Activated CD4-positive, alpha-beta T cell treated with anti-CD3 and anti-CD28 coated beads, Interleukin-2, amount 50 U/mL, for 1 hour (primary cell): Measurements from ENCODE around the gene SCN2A.
"Not testable (repeated sequence)": the region's sequence is repeated elsewhere in the genome, so short reads cannot be mapped to it uniquely, and the experiment has no call there.

Experiments
- DNase-seq: peaks from one replicate; pipeline ENCODE4 v3.0.0-alpha.2; 2020

SCN2A gene

DNA sequence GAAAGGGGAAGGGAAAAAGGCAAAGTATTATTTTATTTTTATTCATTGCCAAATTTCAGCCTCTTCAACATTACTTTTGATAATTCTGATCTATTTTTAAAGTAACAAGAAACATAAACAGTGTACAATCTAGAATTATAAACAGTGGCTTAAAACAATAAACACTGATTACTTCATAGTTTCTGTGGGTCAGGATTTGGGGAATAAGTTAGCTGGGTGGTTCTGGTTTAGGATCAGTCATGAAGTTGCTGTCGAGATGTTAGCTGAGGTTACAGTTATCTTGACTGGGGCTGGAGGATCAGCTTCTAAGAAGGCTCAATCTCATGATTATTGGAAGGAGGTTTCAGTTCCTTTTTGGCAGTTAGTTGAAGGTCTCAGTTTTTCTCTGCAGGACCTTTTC lies 109.2 kb downstream of the SCN2A start:
- DNase-seq, result no peak

DNA sequence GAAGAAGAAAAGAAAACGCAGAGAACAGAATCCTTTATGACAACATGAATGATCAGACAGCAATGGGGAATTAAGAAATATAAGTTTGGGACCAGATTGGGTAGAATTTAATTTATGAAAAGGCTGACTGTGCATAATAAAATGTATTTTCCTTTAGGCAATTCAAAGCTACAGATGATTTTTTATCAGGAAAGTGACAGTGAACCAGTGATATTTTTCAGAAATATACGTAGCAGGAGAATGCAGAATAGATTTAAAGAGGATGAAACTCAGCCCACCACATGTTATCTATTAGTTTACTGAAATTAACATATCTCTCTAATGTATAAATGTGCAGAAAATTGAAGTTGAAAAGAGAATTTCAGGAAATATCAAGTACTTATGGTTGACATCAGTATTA lies 110.0 kb downstream of the SCN2A start:
- DNase-seq, result no peak

DNA sequence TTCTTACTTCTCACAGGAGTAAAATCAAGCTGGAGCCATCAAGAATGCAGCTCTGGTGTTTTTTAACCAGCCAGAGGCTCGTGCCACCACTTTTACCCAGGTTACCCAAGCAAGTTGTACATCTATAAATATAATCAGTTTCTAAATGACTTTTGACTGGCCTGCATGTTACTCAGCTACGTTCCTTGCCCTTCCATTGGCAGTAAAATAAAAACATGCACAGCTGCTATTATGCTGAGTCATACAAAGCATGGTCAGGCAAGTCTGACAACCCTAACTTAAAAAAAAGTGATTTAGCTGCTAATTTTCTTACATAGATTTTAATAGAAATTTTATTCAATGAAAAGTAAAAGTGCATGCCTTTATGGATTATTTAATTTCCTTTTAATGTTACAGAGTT lies 118.5 kb downstream of the SCN2A start:
- DNase-seq, result no peak

DNA sequence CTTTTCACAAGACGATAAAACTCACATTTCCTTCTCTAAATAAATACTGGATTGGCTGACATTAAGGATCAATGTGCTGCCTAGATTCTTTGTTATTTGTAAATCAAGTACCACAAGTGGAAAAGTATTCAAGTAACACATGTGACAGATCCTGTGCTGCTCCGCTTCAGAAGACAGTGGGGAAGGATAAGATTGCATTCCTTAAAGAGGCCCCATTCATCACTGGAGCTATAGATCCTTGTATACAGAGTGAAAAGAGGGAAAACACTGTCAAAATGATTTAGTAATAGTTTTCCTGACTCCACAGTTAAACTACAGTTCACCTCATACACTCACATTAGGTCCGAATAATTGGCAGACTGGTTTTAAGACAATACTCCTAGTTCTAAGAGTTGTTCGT lies 122.3 kb downstream of the SCN2A start:
- DNase-seq, result no peak

DNA sequence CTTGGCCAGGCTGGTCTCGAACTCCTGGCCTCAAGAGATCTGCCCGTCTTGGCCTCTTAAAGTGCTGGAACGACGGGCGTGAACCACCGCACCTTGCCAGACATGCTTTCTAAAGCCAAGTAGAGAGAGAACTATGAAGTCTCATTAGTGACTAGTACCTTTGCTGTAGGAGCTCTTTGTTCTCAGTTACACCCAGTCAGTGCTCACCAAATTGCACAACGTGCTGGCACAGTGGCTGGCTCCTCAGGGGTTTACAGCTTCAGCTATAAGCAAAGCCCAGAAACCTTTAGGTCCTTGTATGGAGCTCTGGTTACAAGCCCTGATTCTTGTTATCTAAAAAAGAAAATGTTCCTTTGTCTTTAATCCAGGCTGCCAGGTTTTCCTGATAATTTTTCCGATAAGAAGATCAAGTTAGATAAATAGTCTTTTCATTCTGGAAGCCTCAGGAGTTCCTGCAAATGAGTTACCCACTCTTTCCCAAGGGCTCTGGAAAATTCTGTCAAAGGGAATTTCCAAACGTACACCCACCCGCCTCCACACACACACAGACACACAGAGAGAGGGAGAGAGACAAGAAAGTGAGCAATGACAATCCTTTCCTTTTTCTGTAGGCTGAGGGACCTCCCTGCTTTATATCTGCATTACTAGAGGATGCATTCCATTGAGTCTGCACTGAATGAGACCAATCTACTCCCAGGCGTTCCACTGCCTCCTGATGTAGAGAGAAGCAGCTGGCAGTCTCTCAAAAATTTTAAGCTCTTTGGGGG lies 130.1 kb downstream of the SCN2A start:
- DNase-seq, result no peak

DNA sequence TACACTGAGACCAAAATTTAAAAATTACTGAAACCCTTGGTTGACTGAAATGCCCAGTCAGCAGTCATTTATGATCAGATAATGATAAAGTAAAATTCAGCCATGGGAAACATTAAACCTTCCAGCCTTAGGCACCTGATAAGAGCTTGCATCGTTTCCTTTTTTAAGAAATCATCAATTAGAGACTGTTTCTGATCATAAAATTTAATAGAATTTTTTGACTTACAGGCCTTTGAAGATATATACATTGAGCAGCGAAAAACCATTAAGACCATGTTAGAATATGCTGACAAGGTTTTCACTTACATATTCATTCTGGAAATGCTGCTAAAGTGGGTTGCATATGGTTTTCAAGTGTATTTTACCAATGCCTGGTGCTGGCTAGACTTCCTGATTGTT lies 130.7 kb downstream of the SCN2A start:
- DNase-seq, result no peak

DNA sequence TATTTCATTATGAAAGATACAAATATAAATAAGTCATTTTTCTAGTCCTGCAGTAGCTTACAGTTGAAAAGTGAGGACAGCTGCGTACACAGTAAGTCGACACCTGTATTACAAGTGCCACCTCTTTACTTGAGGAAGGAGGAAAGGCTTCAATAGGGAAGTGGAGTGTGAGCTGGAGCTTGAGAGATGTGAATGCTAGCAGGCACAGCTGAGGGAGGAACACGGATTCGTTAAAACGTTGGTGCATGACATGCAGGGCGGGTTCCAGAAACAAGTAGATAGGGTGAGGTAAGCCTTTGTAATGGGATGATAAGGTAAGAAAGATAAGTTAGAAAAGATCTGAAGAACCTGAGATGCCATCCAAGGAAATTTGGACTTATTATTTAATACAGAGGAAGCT lies 132.1 kb downstream of the SCN2A start:
- DNase-seq, result no peak

DNA sequence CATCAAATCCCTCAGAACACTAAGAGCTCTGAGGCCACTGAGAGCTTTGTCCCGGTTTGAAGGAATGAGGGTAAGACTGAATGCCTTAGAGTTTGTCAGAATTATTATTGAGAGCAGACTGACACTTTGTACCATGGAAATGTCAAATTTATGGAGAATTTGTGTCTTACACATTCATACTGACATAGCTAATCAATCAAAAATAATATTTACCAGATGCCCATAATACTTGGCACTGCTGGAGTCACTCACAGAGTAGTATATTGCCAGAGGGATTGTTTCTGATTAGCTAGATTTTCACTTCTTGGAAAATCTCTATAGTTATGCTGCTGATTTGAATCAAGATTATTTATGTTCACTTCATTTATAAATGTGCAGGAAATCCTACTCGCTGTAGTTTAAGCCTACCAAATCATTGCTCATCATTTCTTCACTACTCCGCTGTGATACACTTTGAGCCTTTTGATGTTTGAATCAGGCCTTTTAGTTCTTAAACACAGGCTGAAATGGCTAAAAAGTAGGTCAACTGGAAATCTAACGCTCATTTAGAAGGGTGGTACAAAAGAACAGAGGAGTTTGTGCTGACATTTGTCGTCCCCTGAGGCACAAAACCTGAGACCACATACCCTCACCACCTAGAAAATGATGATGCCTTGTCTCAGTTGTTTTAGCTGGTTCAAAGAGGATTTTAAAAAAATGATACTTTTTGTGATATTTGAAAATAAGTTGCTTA lies 134.2 kb downstream of the SCN2A start:
- no peak for DNase-seq

DNA sequence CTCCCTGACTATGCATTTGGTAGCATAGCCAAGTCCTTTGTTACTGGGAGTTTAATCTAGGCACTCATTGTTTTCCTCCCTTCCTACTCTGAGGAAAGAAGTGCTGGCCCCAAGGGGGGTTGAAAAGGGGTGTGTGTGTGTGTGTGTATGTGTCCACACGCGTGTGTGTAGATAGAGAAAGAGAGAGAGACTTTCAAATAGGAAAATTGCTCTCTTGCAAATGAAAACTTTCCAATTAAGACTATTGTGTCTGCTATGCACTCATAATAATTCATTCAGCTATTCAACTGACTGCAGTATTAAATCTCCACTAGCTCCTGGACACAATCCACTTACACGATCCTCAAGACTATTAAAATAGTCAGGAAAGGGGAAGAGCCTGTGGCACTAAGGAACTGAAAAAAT lies 137.4 kb downstream of the SCN2A start:
- DNase-seq, result no peak

DNA sequence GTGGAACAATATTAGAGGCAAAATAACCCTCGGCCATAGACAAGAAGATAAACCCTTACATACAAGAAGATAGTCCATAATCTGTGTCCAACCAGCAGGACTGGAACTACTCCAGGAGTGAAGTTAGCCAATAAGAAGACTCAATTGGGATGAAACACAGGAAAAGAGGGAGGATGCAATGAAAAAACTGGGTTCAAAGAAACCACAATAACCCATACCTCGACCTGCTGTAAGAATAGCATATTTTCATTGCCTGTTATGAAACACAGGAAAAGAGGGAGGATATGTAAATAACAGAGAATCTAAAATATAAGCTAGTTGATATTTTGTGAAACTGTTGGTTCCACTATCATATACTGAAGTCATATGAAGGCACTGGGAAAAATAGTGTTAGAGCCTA lies 143.1 kb downstream of the SCN2A start:
- no peak for DNase-seq

DNA sequence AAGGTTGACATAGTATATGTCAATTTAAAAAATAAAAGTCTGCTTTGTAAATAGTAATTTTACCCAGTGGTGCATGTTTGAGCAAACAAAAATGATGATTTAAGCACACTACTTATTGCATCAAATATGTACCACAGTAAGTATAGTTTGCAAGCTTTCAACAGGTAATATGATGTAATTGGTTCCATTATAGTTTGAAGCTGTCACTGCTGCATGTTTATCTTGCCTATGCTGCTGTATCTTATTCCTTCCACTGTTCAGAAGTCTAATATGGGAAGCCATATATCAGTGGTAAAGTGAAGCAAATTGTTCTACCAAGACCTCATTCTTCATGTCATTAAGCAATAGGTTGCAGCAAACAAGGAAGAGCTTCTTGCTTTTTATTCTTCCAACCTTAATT lies 151.7 kb downstream of the SCN2A start:
- no peak for DNase-seq

DNA sequence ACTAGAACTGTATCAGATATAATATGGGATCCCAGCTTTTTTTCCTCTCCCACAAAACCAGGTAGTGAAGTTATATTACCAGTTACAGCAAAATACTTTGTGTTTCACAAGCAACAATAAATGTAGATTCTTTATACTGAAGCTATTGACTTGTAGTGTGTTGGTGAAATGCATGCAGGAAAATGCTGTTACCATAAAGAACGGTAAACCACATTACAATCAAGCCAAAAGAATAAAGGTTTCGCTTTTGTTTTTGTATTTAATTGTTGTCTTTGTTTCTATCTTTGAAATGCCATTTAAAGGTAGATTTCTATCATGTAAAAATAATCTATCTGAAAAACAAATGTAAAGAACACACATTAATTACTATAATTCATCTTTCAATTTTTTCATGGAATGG lies 152.6 kb downstream of the SCN2A start:
- DNase-seq, result no peak

DNA sequence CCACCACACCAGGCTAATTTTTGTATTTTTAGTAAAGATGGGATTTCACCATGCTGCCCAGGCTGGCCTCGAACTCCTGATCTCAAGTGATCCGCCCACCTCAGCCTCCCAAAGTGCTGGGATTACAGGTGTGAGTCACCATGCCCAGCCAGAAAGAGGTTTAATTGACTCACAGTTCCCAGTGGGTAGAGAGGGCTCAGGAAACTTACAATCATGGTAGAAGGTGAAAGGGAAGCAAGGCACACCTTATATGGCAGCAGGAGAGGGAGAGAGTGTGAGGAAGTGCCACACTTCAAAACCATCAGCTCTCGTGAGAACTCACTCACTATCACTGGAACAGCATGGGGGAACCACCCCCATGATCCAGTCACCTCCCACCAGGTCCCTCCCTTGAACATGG lies 159.4 kb downstream of the SCN2A start:
- DNase-seq, result not testable (repeated sequence)

DNA sequence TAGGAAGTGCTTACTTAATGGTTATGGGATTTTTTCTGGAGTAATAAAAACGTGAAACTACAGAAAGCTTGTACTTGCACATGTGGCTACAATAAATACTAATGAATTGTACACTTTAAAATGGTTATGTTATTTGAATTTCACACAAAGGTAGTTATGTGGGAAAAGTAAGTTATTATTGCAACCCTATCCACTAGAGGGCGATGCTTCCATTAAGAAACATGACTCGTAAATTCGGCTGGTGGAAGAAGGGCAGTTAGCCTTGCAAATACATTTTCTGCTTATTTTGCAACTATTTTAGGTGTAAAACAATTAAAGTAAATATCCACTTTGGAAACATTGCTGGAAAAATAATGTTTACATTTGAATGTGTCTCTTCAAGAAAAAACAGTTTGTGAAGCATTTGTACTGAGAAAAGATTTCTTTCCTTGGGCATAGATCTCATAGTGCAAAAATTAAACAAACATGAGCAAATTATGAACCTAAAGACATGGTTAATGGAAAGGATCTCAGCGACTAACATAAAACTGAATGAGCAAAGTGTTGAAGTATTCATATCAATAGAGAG lies 162.2 kb downstream of the SCN2A start:
- no peak for DNase-seq

DNA sequence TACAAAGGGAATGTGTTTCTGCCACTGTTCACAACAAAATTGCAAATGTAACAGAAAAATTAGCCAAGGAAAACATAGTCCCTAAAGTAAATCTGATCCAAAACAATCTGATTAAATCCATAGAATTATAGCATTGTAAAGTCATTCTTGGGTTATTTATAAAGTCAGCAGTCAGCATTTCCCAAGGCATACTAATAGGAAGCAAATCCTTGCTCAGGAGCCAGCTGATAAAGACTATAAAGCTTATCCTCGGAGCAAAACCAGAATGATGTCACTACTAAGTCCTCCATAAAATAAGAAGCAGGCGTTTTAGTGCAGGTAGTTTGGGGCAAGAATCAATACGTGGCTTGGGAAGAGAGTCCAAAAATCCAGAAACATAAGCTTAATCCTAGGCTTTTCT lies 162.9 kb downstream of the SCN2A start:
- DNase-seq, result no peak

DNA sequence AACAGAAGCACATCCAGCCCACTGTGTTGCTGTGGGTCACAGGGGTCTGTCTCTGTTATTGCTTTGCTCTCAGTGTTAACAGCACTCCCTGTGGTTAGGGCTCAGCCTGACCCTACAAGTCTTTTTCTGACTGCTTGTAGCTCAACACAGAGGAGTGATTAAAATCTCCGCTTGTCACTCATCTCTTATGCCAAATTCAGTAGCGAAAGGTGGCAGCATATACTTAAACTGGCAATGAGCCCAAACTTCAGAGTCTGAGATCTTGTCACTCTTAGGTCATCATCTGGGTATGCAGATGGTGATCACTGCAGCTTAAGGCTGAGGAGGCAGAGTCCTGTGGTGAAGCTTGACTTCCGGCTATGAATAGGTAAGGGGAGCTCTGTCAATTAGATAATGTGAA lies 167.0 kb downstream of the SCN2A start:
- DNase-seq, result no peak

DNA sequence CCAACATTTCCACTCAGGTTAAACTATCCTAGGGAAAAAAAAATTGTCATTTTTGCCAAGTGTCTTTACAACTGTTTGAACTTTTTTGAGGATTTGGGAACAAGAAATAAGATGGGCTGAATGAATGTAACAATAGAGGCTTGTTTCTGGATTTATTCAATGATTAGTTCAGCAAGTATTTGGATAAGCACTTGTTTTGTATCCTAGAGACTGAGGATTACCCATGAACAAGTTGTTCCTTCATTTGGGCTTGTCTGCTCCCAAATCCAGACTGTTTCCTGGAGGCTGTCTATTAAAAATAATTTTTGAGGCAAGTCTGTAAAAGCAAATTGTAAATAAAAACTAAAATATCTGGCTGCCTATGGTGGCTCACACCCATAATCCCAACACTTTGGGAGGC lies 168.3 kb downstream of the SCN2A start:
- no peak for DNase-seq

DNA sequence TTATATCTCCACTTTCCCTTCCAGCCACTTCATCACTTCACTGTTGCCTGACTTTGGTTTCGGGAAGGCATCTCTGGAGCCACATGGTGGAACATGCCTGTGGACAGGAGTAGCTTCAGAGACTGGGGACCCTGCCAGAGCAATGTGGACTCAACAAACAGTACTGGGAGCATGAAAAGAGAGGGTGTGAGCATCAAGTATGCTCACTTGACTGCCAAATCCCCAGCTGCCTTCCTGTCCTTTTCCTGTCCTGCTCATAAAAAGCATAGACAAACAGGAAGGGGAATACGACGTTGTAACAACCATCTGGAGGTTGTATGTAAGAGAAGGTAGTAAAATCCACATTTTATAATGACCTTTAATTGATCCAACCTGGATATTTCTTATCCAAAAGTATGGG lies 169.0 kb downstream of the SCN2A start:
- DNase-seq, result no peak

DNA sequence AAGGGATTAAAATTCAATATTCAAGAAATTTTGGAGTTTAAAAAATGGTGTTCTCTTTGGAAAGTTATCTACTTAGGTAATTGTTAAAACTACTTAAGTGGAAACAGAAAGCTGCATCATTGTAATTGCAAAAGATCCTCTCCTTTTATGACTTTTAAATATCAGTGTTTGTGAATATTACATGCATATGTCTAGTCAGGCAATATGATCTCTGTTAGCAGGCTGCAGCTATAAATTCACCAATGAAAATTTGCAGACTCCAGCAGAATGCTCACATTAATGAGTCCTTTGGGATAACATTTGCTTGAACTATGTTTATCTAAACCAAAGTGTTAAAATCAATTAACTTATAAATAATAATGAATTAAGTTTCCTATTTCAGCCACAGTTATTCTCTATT lies 171.1 kb downstream of the SCN2A start:
- no peak for DNase-seq

DNA sequence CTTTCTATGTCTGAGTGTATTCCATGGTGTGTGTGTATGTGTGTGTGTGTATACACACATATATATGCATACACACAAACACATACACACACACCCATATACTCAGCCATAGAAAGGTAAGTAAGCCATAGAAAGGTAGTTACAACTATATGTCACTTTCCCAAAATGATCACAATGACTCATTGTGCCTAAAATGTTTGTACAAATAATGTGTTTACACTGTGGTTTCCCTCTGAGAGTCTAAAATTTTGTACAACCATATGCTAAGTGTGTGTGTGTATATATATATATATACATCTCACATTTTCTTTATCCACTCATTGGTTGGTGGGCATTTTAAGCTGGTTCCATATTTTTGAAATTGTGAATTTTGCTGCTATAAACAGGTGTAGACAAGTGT lies 175.0 kb downstream of the SCN2A start:
- DNase-seq, result no peak

DNA sequence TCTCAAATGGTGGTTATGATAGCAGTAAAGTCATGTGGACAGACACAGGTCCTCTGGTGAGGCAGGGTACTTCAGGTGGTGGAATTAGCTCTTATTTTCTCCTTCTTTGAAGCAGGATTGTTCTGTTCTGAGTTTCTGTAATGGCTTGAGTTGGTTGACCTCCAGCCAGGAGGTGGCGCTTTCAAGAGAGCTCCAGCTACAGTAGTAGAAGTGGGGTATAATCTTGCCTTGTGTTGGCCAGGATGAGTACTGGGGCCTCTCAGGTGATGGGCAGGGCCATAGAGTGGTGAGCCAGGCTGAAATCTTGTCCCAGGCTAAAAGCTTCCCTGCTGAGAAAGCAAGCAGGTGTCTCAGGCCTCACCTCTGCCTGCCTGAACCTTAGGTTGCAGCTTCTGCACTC lies 177.8 kb downstream of the SCN2A start:
- no peak for DNase-seq

DNA sequence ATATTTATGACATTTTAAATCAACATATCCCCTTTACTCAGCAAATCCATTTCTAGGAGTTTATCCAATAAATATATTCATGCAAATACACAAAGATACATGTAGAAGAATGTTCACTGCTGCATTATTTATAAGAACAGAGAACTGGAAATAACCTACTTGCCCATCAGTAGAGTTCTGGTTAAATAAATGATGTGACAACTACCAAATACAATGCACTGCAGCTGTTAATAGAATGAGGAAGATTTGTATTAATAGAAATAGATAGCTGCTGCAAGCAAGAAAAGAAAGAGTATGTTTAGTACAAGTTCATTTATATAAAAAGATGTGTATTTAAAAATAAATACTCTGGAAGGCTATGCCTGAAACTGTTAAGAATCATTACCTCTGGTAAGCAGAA lies 181.0 kb downstream of the SCN2A start:
- no peak for DNase-seq

DNA sequence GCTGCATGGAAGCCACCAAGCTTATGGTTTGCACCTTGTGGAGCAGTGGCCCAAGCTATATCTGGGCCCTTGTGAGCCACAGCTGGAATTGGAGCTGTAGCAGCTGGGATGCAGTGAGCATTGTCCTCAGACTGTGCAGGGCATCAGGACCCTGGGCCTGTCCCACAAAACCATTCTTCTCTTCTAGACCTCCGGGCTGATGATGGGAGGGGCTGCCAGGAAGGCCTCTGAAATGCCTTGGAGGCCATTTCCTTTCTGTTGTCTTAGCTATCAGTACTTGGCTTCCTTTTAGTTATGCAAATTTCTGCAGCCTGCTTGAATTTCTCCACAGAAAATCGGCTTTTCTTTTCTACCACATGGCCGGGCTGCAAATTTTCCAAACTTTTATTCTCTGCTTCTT lies 183.9 kb downstream of the SCN2A start:
- DNase-seq, result no peak

DNA sequence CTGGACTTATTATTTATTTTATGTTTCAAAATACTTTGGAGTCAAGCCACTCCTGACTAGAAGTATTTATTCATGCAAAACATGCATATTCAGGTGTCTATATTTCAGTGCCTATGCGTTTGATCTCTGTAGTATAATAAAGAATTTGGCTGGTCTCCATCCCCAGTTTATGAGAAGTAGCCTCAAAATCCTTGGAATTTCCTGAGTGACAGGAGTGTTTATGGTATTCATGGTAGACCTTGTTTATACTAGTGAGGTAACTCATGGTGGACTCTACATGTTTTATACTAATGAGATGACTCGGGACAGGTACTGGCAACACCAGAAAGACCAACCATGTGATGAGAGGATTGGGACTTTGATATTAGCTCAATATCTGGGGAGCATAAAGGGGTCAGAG lies 186.3 kb downstream of the SCN2A start:
- DNase-seq, result no peak

DNA sequence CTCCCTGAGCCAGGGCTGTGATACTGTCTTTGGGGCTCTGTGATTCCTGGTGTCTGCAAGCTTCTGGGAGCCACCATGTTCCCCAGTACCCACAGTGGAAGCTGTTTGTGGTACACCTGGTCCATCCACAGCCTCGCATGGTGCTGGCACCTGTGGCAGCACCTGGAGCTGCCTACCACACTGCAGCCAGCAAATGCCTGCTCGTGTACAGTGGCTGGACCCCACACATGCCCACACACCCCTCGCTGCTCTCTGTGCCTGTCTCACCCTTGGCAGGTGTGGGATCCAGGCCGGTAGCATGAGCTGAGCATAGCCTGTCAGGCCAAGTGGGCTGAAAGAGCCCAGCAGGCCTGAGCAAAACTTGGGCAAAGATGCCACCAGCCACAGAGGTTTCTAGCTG lies 188.5 kb downstream of the SCN2A start:
- DNase-seq, result no peak
